Measurements from ENCODE around the gene PLSCR2.
A peak's percentile ranks its signal among the peaks of the same experiment; 100 is the strongest.
"Not testable (repeated sequence)": the region's sequence is repeated elsewhere in the genome, so short reads cannot be mapped to it uniquely, and the experiment has no call there.

PLSCR2 gene

GRCh38 chr3:146469150-146470017 is at the start of gene PLSCR2:
Gene PLSCR2 (minus strand): TSS chr3:146469561. CDS start chr3:146459904, 9,657 bp downstream.
- peak; percentile 70 for DNase-seq

- DNase-seq: no peak
Measured at GRCh38 chr3:146517684-146518435, 48.5 kb upstream of the PLSCR2 start.

GRCh38 chr3:146513386-146514051 is 44.2 kb upstream of the PLSCR2 start:
- no peak for DNase-seq

- DNase-seq: no peak
Measured at GRCh38 chr3:146511402-146512134, 42.2 kb upstream of the PLSCR2 start.

GRCh38 chr3:146507331-146508120 is 38.2 kb upstream of the PLSCR2 start:
- no peak for DNase-seq

GRCh38 chr3:146505516-146505915 is 36.2 kb upstream of the PLSCR2 start:
- no peak for DNase-seq

- DNase-seq: no peak
Measured at GRCh38 chr3:146504498-146505197, 35.3 kb upstream of the PLSCR2 start.

- no peak for DNase-seq
Measured at GRCh38 chr3:146503461-146504202, 34.3 kb upstream of the PLSCR2 start.

GRCh38 chr3:146502887-146503460 is 33.6 kb upstream of the PLSCR2 start:
- no peak for DNase-seq

- DNase-seq: no peak
Measured at GRCh38 chr3:146501752-146502151, 32.4 kb upstream of the PLSCR2 start.

GRCh38 chr3:146499701-146500100 is 30.3 kb upstream of the PLSCR2 start:
- DNase-seq: no peak

GRCh38 chr3:146498002-146498736 is 28.8 kb upstream of the PLSCR2 start:
- DNase-seq: no peak

- not testable (repeated sequence) for DNase-seq
Measured at GRCh38 chr3:146497145-146497843, 27.9 kb upstream of the PLSCR2 start.

GRCh38 chr3:146496726-146497125 is 27.4 kb upstream of the PLSCR2 start:
- no peak for DNase-seq

- DNase-seq: no peak
Measured at GRCh38 chr3:146496251-146496650, 26.9 kb upstream of the PLSCR2 start.

- DNase-seq: no peak
Measured at GRCh38 chr3:146493761-146494160, 24.4 kb upstream of the PLSCR2 start.

GRCh38 chr3:146493221-146493620 is 23.9 kb upstream of the PLSCR2 start:
- DNase-seq: no peak

GRCh38 chr3:146491303-146491702 is 21.9 kb upstream of the PLSCR2 start:
- DNase-seq: no peak

GRCh38 chr3:146485297-146485696 is 15.9 kb upstream of the PLSCR2 start:
- no peak for DNase-seq

Measured in right hindlimb (tissue), 1 donor.